HG03108 (cell line): ENCODE data around the gene PYDC2.

Experiments
- ATAC-seq: cut with Tn5 transposase; IDR thresholded peaks from one replicate; pipeline ENCODE4 v1.9.1; 2021; ENCODE audit warnings: moderate library complexity; ENCODE audit not compliant: unreplicated experiment

PYDC2 gene

DNA sequence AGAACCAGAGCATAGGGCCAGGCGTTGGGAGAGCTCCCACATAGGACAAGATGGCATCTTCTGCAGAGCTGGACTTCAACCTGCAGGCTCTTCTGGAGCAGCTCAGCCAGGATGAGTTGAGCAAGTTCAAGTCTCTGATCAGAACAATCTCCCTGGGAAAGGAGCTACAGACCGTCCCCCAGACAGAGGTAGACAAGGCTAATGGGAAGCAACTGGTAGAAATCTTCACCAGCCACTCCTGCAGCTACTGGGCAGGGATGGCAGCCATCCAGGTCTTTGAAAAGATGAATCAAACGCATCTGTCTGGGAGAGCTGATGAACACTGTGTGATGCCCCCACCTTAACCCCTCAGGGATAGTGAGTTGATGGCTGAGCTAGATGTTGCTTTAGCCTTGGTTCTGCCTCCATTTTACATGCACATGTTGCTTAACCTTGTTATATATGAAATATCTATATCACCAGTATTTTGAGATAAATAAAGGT is at the start of gene PYDC2:
TSS of gene PYDC2 (plus strand) at position 51 of the 483 bp plus-strand sequence. CDS start at position 51, 0 bp downstream.
- no peak for ATAC-seq

DNA sequence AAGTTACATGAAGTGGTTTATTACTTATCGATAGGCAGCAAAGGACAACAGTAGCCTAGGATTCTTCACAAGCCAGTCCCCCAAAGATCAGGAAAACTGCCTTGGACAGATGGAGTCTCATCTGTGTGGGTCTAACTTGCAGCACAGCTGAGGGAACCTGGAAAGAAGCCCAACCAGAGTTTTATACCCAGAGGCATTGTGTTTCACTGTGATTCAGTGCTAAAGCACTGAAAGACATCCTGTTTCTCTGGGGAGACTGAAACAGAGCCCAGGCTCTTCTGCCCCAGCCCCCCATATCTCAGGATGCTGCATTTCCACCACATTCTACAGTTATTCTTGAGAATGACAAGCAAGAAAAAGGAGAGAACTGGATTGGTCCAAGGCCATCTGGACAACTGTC is 48.2 kb upstream of the PYDC2 start:
- no peak for ATAC-seq

GRCh38 chr3:191414286-191414685 is 46.7 kb upstream of the PYDC2 start:
- ATAC-seq, result no peak

- ATAC-seq, result no peak
These were observed 46.2 kb upstream of the PYDC2 start for GRCh38 chr3:191414732-191415131.

DNA sequence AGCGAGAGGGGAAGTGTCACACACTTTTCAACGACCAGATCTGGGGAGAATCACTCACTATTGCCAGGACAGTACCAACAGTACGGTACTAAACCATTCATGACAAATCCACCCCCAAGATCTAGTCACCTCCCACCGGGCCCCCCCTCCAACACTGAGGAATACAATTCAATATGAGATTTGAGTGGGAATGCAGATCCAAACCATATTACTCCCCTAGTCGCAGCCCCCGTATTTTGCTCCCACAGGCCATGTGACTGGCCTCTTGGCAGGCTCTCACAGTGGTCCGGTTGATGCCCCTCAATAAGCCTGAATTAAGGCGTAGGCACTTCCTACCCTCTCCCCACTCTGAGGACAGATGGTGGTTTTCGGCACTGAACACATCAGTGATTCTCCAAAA is 45.4 kb upstream of the PYDC2 start:
- ATAC-seq, result no peak

GRCh38 chr3:191417457-191417729 is 43.6 kb upstream of the PYDC2 start:
- no peak for ATAC-seq

- no peak for ATAC-seq
These were observed 40.2 kb upstream of the PYDC2 start for GRCh38 chr3:191420771-191421170.

GRCh38 chr3:191424881-191425280 is 36.1 kb upstream of the PYDC2 start:
- no peak for ATAC-seq

DNA sequence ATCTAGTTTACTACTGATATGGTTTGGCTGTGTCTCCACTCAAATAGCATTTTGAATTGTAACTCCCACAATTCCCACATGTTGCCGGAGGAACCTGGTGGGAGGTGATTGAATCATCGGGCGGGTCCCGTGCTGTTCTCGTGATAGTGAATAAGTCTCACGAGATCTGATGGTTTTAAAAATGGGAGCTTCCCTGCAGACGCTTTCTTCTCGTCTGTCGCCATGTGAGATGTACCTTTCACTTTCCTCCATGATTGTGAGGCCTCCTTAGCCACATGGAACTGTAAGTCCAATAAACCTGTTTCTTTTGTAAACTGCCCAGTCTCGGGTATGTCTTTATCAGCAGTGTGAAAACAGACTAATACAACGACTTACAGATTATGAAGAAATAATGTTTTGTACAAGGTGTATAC is 35.6 kb upstream of the PYDC2 start:
- ATAC-seq, result no peak

GRCh38 chr3:191426311-191426710 is 34.7 kb upstream of the PYDC2 start:
- no peak for ATAC-seq

DNA sequence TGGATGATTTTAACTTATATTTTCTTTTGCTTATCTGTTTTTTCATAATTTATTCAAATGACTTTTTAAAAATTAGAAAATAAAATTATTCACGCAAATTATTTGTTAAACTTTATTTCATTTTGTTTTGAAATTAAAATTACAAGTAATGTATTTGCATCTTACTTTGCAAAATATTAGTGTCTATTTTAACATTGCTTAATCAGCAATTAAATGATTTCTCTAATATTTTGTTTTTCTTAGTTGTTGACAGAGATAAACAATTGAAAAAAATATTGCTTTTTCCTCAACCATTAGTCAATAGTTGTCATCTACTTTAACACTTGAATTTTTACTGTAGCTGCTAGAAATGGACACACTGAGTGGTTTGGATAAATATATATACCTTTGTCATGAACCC is 32.8 kb upstream of the PYDC2 start:
- ATAC-seq, result no peak

DNA sequence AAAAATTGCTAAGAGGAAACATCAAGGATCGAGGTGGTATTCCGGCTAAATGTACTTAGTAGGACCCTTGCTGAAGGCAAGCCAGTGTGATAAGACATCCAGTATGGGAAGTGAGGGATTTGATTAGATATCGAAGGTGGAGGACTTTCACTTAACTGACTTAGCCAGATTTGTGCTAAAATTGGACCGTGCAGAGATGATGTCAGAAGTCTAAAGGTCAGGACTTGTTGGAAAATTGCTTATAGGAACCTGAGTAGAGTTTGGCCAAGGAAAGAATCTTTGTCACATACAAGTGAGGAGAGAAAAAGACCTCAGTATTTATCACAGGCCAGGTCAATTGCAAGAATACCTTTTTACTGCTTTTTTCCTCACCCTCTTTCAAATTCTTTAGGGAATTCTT is 30.9 kb upstream of the PYDC2 start:
- no peak for ATAC-seq

DNA sequence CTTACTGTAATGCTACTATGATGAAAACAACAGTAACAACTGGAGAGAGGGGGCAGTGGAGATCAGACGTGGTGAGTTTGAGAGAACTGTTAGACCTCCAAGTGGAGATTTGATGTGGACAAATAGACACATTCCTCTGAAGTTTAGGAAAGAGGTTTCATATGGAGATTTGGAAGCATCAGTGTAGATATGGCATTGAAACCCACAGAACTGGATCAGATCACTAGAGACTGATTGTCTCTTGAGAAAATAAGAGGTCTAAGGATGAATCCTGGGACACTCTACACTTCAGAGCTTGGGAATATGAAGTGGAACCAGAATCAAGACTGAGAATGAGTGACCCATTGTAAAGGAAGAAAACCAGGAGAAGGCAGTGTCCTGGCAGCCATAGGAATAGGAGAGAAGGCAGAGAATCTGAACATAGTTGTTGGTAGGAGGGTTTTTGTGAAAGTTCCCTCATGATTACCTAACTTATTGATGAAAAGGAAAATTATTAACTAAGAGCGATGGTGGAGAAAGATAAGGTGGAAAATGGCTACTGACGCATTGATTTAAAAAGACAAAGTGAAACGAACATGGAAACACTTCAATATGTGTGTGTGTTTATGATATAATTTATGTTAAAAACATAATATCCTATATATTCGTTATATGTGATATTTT is 29.7 kb upstream of the PYDC2 start:
- no peak for ATAC-seq

- ATAC-seq, result no peak
These were observed 28.8 kb upstream of the PYDC2 start for GRCh38 chr3:191432162-191432561.

- no peak for ATAC-seq
These were observed 26.9 kb upstream of the PYDC2 start for GRCh38 chr3:191434024-191434423.

- ATAC-seq, result no peak
These were observed 25.0 kb upstream of the PYDC2 start for GRCh38 chr3:191435981-191436380.

DNA sequence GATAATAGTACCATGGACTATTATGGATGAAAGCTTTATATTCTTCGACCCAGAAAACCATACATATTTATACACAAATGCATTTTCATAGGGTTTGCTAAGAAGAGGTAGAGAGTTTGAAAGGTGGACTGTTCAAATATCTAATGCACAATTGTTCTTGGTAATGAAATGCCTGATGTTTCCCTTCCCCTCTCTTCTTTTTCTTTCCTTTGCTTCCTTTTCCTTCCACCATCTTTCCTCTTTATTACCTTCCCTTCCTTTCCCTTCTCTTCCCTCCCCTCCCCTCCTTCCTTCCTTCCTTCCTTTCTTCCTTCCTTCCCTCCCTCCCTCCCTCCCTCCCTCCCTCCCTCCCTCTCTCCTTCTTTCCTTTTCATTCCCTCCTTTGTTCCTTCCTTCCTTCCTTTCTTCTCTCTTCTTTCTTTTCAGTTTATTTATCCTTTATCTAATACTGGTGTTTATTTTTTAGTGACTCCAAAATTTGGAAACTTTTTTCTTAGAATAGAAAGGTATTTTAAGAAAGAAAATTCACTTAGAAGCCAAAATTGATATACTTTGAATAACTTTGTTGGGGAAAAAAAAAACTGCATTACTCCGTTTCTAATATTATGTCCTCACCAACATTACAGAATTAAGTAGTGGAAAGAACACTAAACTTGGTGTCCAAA is 22.7 kb upstream of the PYDC2 start:
- no peak for ATAC-seq

DNA sequence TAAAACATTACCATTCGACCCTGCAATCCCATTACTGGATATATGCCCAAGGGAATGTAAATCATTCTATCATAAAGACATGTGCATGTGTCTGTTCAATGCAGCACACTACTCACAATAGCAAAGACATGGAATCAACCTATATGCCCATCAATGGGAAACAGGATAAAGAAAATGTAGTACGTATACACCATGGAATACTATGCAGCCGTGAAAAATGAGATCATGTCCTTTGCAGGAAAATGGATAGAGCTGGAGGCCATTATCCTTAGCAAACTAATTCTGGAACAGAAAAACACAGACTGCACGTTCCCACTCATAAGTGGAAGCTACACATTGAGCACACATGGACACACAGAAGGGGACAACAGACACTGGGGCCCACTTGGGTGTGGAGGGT is 20.4 kb upstream of the PYDC2 start:
- no peak for ATAC-seq

DNA sequence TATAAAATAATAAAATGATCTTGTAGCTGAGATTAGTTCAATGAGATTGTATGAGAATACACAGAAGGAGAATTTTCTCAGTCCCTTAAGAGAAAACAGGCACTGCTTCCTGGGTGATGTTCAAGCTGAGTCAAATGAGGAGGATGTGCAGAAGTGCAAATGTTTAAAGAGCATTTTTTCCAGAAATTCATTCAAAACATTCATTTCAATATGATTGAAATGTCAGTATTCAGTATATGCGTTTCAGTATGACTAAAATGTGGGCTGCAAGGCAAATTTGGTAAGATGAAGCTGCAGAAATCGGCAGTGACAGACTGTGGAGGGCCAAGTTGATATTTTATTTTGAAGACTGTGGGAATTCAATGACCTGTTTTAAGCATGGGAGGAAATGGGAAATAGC is 19.3 kb upstream of the PYDC2 start:
- no peak for ATAC-seq

DNA sequence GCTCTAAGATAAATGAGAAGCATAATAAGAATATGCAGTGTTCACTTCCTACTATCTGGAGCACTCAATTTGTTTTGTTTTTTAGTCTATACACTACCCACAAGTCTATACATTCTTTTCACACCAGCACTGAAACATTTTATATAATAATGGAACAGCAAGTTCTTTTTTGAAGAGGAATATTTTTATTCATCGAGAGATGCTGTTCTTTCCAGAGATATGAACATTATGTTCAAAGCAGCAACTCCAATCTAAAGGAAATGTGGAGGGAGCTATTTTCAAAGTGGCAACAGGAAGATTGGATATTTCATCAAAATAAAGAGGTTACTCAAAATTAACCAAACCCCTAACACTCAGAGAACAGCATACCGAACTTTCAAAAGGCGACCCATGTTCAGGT is 16.4 kb upstream of the PYDC2 start:
- no peak for ATAC-seq

DNA sequence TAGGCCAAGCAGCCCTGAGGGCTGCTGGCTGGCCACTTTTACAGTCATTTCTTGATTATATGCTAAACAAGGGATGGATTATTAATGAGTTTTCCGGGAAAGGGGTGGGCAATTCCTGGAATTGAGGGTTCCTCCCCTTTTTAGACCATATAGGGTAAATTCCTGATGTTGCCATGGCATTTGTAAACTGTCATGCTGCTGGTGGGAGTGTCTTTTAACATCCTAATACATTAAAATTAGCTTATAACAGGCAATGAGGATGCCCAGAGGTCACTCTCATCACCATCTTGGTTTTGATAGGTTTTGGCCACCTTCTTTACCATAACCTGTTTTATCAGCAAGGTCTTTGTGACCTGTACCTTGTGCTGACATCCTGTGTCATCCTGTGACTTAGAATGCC is 11.7 kb upstream of the PYDC2 start:
- no peak for ATAC-seq

DNA sequence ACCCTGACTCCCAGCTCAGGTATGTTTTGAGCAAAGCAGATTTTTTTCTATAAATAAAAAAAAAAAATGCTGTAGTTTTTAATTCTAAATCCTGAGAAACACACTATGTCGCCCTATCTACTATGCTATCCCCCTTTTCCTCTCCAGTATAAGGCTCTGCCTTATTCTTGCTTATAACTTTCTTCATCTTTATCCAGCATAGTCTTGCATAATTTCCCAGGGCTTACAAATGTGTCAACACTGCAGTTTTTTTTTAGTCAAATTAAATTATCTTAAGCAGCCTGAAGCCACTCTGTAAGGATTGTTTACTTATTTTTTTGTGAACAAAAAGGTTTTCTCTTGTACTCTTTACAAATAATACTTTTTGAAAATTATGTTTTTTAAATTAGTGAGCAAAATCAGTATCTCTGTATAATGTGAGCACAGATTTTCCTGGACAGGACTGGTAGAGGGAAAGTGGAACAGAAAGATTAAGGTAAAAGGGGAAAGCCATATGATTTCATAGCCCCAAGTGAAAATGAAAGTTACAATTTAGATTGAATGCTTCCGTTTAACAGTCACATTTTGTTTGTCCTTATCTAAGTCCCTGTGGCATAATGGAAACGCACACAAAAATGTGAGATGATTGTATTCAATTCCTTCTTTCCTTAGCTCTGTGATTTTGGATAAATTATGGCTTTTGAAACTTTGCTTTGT is 5.6 kb upstream of the PYDC2 start:
- peak; percentile 74 for ATAC-seq
